ENCODE measurements around the gene PLIN4.
A peak's percentile ranks its signal among the peaks of the same experiment; 100 is the strongest.
"Not testable (repeated sequence)": the region's sequence is repeated elsewhere in the genome, so short reads cannot be mapped to it uniquely, and the experiment has no call there.

PLIN4 gene

GRCh38 chr19:4547303-4548237 is 29.3 kb upstream of the PLIN4 start:
- DNase-seq (ENCODE audit: low spot score): no peak

GRCh38 chr19:4543842-4544647 is 25.8 kb upstream of the PLIN4 start:
- DNase-seq (ENCODE audit: low spot score): no peak

DNA sequence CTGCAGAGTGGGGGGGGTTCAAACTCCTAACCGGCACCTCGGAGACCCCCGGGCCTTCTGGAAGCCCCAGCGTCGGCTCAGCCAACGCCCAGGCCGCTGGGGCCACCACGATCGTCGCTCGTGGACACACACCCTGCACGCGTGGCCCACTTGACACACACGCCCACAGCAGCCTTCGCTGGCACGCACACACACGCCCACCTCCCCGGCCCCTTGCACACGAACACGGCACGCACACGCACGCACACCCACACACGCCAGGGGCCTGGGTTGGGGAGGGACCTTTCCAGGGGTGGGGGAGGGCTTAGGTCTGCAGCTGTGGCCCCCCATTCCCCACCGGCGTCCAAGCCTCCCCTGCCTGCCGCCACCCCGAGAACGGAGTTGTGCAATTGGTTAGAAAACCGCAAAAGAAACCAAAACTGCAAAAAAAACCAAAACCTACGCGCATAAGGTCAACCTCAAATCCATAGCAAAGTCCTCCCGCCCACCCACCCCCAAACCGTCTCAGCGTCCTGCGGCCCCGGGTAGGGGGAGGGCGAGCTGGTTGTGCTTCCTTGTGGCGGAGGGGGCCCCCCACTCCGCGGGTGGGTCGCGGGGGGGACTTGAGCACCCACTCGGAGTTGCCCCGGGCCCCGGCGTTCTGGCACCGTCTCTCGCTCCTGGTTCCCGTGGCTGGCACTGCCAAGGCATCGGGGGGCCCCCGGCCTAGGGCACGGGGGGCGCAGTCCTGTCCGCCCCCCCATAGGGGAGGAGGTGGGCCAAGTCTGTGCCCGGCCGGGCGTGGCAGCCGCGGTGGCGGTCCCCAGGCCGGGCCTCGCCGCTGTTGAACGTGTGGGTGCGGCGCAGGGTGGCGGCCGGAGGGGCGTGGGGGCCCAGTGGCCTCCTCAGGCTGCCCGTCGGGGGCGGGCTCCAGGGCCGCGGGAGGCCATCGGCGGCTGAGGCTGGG is 24.9 kb upstream of the PLIN4 start:
- DNase-seq (ENCODE audit: low spot score): no peak

GRCh38 chr19:4541806-4542145 is 23.5 kb upstream of the PLIN4 start:
- DNase-seq (ENCODE audit: low spot score): not testable (repeated sequence)

DNA sequence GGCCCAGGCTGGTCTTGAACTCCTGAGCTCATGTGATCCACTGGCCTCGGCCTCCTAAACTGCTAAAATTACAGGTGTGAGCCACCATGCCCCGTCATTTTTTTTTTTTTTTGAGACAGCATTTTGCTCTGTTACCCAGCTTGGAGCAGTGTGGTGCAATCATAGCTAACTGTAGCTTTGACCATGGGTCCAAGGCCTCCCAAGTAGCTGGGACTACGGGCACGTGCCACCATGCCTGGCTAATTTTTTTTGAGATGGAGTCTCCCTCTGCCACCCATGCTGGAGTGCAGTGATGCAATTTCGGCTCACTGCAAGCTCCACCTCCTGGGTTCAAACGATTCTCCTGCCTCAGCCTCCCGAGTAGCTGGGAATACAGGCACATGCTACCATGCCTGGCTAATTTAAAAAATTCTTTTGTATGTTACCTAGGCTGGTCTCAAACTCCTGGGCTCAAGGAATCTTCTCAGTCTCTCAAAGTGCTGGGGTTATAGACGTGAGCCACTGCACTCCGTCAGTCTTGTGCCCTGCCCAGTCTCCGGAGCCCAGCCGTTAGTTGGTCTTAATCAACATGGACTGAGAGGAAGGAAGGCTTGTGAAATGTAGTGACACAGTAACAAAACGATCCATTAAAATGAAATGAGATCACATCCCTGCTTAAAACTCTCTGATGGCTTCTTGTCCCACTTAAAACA is 23.0 kb upstream of the PLIN4 start:
- DNase-seq (ENCODE audit: low spot score): no peak

DNA sequence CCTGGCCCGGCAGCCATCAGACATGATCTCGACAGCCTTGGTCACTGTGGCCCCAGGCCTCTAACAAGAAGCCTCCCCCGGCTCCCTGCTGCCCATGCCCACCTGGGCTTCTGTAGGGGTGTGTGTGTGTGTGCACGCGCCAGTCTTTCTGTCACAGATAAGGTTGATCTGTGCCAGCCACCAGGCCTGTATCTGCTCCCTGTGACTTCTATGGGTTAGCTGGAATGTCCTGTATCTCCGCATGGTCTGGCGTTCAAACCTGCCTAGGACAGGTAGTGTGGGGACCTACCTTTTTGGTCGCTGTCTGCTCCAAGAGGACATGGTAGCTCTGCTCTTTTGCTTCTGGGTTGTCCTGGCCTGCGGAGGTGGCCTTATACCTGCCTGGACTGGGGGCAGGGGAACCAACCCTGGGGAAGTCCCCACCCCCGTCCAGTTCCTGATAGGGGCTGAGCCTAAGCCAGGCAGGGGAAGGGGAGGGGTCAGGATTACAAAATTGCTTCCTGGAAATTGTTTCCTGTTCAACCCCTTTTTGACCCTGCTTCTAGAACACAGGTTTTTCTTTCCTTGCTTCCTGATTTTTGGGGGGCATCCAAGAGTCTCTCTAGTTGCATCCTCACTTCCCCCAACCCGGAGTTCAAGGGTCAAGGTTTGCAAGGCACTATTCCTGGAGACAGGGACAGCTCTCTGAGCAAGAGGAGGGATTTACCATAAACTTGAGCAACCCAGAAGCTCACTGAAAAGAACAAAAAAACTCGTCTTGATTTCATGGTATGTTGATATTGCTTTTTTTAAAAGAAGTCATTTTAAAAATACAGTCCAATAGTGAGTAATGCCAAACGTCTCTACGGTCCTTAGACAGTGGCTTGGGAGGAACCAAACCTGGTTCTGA is 21.7 kb upstream of the PLIN4 start, which contains the start of gene LRG1:
TSS of gene LRG1 (minus strand) at position 344 of the 889 bp plus-strand sequence. CDS start at position 321, 23 bp downstream.
- DNase-seq (ENCODE audit: low spot score): no peak

DNA sequence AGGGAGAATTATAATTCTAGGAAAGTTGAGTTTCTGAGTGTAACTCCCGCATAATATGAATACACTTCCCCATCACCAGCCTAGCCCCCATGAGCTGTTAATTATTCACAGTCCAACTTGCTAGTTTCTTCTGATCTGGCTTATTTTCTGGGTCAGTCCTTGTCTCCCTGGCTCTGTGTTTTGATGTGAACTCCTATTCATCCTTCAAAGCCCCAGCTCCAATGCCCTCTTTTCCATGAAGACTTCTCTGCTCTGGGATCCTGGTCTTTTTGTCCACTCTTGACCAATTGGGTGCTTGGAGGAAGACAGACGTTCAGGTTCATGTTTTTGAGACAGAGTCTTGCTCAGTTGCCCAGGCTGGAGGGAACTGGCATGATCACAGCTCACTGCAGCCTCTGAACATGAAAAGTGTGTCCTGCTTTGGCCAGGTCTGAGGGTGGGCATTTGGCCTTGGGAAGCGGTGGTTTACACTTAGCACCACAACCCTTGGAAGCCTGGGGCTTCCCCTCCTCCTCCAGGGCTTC is 20.9 kb upstream of the PLIN4 start:
- no peak for DNase-seq (ENCODE audit: low spot score)

DNA sequence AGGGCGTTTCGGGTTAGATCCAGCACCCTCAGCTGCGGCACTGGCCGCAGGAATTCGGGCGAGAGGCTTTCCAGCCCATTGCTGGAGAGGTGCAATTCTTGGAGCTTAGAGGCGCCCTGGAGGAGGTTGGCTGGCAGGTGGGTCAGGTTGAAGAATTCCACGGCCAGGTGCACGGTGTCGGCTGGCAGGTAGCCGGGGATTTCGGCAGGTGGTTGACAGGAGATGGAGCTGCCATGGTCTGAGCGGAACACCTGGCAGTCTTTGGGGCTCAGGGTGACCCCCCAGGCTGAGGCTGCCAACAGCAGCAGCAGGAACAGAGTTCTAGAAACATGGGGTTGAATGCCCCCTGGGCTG is 20.3 kb upstream of the PLIN4 start:
- no peak for DNase-seq (ENCODE audit: low spot score)

DNA sequence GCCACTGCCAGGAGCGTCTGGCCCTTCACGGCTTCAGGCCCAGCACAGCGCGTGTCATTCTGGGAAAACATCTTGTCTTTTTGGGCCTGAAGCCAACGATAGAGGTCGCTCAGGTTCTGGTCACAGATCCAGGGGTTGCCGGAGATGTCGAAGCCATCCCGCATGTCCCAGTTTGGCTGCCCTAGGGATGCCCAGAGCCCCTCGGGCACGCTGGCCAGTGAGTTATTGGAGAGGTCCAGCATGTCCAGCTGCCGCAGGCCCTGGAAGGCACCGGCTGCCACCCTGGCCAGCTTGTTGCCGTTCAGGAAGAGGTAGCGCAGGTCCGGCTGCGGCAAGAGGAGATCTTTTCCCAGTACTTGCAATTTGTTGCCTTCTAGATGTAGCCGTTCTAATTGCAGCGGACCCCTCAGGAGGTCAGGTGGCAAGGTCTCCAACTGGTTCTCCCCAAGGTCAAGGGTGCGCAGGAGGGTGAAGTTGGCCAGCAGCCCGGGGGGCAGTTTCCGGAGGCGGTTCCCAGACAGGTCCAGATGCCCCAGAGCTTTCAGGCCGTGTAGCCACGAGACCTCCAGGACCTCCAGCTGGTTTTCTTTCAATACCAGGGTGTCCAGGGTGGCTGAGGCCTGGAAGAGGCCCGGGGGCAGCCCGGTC is 19.8 kb upstream of the PLIN4 start:
- DNase-seq (ENCODE audit: low spot score): no peak

GRCh38 chr19:4536798-4537197 is 18.5 kb upstream of the PLIN4 start:
- no peak for DNase-seq (ENCODE audit: low spot score)

DNA sequence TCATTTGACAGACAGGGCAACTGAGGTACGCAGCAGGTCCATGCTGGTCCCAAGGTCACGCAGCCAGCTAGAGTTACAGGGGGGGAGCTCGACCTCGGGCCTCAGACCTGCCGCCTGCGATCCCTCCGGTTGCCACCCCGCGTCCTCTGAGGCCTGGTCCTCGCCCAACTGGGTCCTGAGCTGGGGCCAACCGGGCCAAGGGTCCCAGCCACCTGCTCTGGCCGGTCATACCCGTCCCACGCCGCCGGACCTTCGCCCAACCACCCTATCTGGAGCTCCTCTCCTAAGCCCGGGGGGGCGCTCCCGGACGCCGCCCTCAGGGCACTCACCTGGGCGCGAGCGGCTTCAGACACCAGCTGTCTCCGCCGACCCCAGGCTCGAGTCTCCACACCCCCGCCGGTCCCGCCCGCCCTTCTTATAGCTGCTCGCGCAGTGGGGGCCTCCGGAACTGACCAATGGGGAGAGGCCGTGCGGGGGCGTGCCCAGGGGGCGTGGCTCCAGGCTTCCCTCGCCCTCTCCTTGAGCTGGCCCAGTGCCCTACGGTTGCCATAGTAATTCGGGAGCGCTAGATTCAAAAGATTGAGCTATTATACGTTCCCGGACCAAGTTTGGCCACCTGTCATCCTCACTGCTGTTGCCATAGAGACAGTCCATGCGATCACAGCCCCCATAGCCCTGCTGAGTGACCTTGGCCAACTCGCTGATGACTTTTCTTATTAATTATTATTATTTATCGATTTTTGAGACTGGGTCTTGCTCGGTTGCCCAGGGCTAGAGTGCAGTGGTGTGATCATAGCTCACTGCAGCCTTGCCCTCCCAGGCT is 16.8 kb upstream of the PLIN4 start, which contains the start of gene PLIN5:
TSS of gene PLIN5 (minus strand) at position 389 of the 823 bp plus-strand sequence. CDS start 1,150 bp downstream, outside the sequence.
- DNase-seq (ENCODE audit: low spot score): peak; percentile 79

- no peak for DNase-seq (ENCODE audit: low spot score)
Measured at GRCh38 chr19:4533835-4534424, 15.6 kb upstream of the PLIN4 start.

GRCh38 chr19:4533334-4533733 is 15.0 kb upstream of the PLIN4 start:
- no peak for DNase-seq (ENCODE audit: low spot score)

DNA sequence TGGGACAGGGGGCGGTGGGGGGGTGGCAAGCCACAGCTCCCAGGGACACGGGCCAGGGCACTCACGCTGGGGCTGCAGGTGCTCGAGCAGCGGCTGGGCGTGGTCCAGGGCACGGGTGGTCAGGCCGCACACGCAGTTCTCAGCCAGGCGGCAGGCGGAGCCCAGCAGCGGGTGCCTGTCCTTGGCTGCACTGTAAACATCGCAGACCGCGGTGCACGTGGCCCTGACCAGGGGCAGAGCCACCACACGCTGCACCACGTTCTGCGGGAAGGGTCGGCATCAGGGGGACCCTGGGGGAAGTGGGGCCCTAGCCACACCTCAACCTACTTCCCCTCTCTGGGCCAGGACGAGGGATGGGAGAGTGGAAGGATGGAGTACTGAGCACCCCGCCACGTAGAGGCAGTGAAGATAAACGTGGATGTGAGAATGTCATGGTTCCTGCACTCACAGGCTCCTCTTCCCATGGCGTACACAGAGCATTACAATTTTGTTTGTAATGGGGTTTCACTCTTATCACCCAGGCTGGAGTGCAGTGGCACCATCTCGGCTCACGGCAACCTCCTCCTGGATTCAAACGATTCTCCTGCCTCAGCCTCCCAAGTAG is 13.4 kb upstream of the PLIN4 start:
- DNase-seq (ENCODE audit: low spot score): no peak

DNA sequence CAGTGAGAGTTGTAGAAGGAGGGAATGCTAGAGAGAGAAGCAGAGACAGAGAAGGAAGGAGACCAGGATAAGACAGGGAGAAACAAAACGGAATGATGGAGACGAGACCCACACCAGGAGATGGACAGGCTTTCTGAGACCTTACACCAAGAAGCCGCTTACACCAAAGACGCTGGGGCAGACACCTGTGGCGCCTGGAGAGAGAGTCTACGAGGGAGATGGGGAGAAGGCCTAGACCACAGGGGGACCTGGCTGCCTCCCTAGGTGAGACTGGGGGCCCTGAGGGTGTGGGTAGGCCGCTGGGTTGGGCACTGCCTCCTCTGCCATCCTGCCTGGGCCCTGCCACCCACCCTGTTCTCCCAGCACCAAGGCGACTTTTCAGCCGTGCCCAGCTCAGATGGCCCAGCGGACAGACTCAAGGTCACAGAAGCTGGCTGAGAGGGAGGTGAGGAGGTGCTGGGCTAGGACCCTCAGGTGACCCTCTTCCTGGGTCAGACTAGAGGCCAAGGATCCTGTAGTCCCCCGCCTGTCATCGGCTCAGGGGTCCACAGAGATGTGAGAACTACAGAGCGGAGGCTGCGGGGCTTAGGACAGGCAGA is 11.7 kb upstream of the PLIN4 start:
- no peak for DNase-seq (ENCODE audit: low spot score)

DNA sequence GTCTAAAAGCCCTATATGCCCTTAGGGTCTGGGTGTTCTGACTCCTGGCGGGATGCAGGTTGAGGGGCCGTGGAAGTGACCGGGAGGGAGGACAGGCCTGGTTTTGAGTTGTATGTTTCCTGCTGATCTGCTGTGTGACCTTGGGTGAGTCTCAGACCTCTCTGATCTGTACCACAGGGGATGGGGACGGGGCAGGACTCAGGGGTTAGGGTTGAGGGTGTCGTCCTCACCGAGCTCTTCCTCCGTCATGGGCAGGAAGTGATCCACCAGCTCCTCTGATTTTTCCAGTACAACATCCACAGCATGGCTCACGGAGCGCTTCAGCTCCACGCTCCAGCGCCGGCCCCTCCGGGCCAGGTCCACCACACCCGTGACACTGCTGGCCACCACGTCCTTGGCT is 10.6 kb upstream of the PLIN4 start:
- DNase-seq (ENCODE audit: low spot score): no peak

DNA sequence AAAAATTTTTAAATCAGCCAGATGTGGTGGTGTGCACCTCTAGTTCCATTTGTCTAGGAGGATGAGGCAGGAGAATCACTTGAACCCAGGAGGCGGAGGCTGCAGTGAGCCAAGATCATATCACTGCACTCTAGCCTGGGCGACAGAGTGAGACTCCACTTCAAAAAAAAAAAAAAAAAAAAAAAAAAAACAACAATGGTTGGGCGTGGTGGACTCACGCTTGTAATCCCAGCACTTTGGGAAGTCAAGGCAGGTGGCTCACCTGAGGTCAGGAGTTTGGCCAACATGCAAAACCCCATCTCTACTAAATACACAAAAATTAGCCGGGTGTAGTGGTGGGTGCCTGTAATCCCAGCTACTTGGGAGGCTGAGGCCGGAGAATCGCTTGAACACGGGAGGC is 9.1 kb upstream of the PLIN4 start:
- DNase-seq (ENCODE audit: low spot score): not testable (repeated sequence)
